GM23338 (cell line): ENCODE data around the gene OBSCN. TPM values are rescaled to one million over a fixed set of nuclear protein-coding genes. Genes with fewer than 3 reads are reported as not detected.

Experiments
- ATAC-seq: fragments of 200-7000 bp; cut with Tn5 transposase; 3 replicates; pipeline ENCODE4 v1.9.1; 2020
- DNase-seq: peaks from one replicate; pipeline ENCODE4 v3.0.0-alpha.2; 2015; ENCODE audit warnings: low spot score
- H2AFZ ChIP-seq: fragments of 200-600 bp; sonication (generic); 2 replicates; pipeline ENCODE4 v1.8.0; 2016; ENCODE audit warnings: antibody characterized with exemption, mild to moderate bottlenecking, moderate library complexity
- H3F3A ChIP-seq: fragments of 200-600 bp; sonication (generic); replicated peaks from 2 replicates; pipeline ENCODE4 v1.8.0; 2017; ENCODE audit warnings: antibody characterized with exemption, mixed run types, low read depth
- H3K27ac ChIP-seq: fragments of 200-600 bp; sonication (generic); 2 replicates; pipeline ENCODE4 v1.6.1; 2016; ENCODE audit warnings: low read depth
- H3K27me3 ChIP-seq: fragments of 200-600 bp; sonication (generic); 2 replicates; pipeline ENCODE4 v1.8.0; 2016; ENCODE audit warnings: mild to moderate bottlenecking, mixed run types, moderate library complexity; ENCODE audit not compliant: insufficient read depth
- H3K36me3 ChIP-seq: fragments of 200-600 bp; sonication (generic); 2 replicates; pipeline ENCODE4 v1.8.0; 2016; ENCODE audit warnings: mild to moderate bottlenecking; ENCODE audit not compliant: insufficient read depth
- H3K4me1 ChIP-seq: fragments of 200-600 bp; sonication (generic); 2 replicates; pipeline ENCODE4 v1.8.0; 2016; ENCODE audit warnings: mild to moderate bottlenecking, moderate library complexity; ENCODE audit not compliant: insufficient read depth
- H3K4me2 ChIP-seq: fragments of 200-600 bp; sonication (generic); 2 replicates; pipeline ENCODE4 v1.7.1; 2017; ENCODE audit warnings: mixed run types
- H3K4me3 ChIP-seq: fragments of 200-600 bp; sonication (generic); 2 replicates; pipeline ENCODE4 v1.6.1; 2016; ENCODE audit warnings: mixed run types
- H3K79me2 ChIP-seq: fragments of 200-600 bp; sonication (generic); replicated peaks from 2 replicates; pipeline ENCODE4 v1.8.0; 2017; ENCODE audit warnings: mild to moderate bottlenecking; ENCODE audit not compliant: insufficient read depth
- H3K9me2 ChIP-seq: fragments of 200-600 bp; sonication (generic); 2 replicates; pipeline ENCODE4 v1.8.0; 2017; ENCODE audit not compliant: insufficient read depth
- H4K20me1 ChIP-seq: fragments of 200-600 bp; sonication (generic); replicated peaks from 2 replicates; pipeline ENCODE4 v1.8.0; 2017; ENCODE audit warnings: mild to moderate bottlenecking; ENCODE audit not compliant: insufficient read depth
- H3K27ac Mint-ChIP-seq: 2 replicates; pipeline ENCODE4 v1.8.0; 2020; ENCODE audit warnings: inconsistent platforms, mild to moderate bottlenecking, moderate library complexity, mixed read lengths
- H3K27me3 Mint-ChIP-seq: 3 replicates; pipeline ENCODE4 v1.8.0; 2022; ENCODE audit warnings: low read depth, mild to moderate bottlenecking, moderate library complexity, mixed read lengths, inconsistent platforms; ENCODE audit not compliant: insufficient read depth, poor library complexity
- H3K36me3 Mint-ChIP-seq: 3 replicates; pipeline ENCODE4 v1.8.0; 2021; ENCODE audit warnings: low read depth, mild to moderate bottlenecking, inconsistent platforms, moderate library complexity, mixed read lengths
- H3K4me1 Mint-ChIP-seq: 3 replicates; pipeline ENCODE4 v1.8.0; 2020; ENCODE audit warnings: mild to moderate bottlenecking, inconsistent platforms, mixed read lengths
- H3K4me3 Mint-ChIP-seq: 3 replicates; pipeline ENCODE4 v1.8.0; 2021; ENCODE audit warnings: moderate library complexity, mild to moderate bottlenecking, inconsistent platforms, mixed read lengths
- H3K9me3 Mint-ChIP-seq: 3 replicates; pipeline ENCODE4 v1.8.0; 2020; ENCODE audit warnings: moderate library complexity, mild to moderate bottlenecking, inconsistent platforms, mixed read lengths
- ETS1 ChIP-seq: IDR thresholded peaks from 2 replicates; pipeline ENCODE4 v1.6.1; 2016; ENCODE audit warnings: antibody characterized with exemption
- EZH2 ChIP-seq: fragments of 200-600 bp; sonication (generic); IDR thresholded peaks from one replicate; pipeline ENCODE4 v1.8.0; 2017; ENCODE audit warnings: antibody characterized with exemption, mild to moderate bottlenecking, low read depth; ENCODE audit not compliant: unreplicated experiment
- polyA plus RNA-seq: library from polyadenylated mRNA; unstranded; fragments of >200 nt; fragmentation: Nextera tagmentation; extraction: Ambion mirVana; gene quantifications from 2 replicates; pipeline ENCODE4 v1.2.1, GENCODE V29; 2016
- total RNA-seq: library from RNA; depleted of rRNA; stranded (reverse); fragments of >200 nt; shearing (Covaris generic); gene quantifications from 2 replicates; pipeline ENCODE4 v1.2.3, GENCODE V29; 2014
- TF ChIP-seq, protein P1 (sequence below), 2 experiments: fragments of 200-600 bp in 1 of 2; sonication (generic) in 1 of 2; conservative IDR thresholded peaks; 2 replicates each; pipeline versions ENCODE4 v1.5.1 to v1.6.1; 2016 to 2017; ENCODE audit warnings: antibody characterized with exemption in 2 of 2, low read depth in 2 of 2, mild to moderate bottlenecking in 2 of 2, moderate library complexity in 1 of 2

Gene OBSCN
- total and polyA plus RNA-seq, 2 experiments from 2014 or later: 8.4 to 38.5 TPM

DNA sequence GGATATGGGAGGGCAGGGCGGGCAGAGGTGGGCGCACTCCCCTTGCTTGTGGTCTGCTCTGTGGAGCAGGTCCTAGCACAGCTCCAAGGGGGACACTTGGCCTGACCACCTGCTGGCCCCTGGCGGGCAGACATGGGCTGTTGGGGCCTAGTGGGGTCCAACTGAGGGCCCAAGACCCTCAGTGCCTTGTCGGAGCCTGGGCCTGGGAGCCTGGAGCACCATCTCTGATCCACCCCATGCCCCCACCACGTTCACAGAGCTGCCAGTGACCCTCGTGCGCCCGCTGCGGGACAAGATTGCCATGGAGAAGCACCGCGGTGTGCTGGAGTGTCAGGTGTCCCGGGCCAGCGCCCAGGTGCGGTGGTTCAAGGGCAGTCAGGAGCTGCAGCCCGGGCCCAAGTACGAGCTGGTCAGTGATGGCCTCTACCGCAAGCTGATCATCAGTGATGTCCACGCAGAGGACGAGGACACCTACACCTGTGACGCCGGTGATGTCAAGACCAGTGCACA lies 70.6 kb downstream of the OBSCN start:
- Histone ChIP-seq H3K4me1 (no peaks in the 10 kb centered on the region), H2AFZ (no peak overlapping the region), H3K79me2 (no peaks in the 10 kb centered on the region), H4K20me1 (no peaks in the 10 kb centered on the region), H3K9me2 (no peaks in the 10 kb centered on the region), H3K27me3 (peaks cover 11% of the 10 kb centered on the region; the same call in 1 of the 2 replicates), H3F3A (0 out of 2 replicates have a peak, but pooled peaks cover 6% of the 10 kb centered on the region), H3K4me3 (no peak overlapping the region), H3K27ac (no peak overlapping the region), H3K4me2 (no peak overlapping the region), H3K36me3 (no peaks in the 10 kb centered on the region)
- no peak for DNase-seq
- no peak overlapping the region for H3K27ac Mint-ChIP-seq
- ATAC-seq: no peak
- H3K9me3 Mint-ChIP-seq: no peaks in the 10 kb centered on the region
- H3K4me3 Mint-ChIP-seq: no peak overlapping the region
- TF ChIP-seq, protein P1, sequence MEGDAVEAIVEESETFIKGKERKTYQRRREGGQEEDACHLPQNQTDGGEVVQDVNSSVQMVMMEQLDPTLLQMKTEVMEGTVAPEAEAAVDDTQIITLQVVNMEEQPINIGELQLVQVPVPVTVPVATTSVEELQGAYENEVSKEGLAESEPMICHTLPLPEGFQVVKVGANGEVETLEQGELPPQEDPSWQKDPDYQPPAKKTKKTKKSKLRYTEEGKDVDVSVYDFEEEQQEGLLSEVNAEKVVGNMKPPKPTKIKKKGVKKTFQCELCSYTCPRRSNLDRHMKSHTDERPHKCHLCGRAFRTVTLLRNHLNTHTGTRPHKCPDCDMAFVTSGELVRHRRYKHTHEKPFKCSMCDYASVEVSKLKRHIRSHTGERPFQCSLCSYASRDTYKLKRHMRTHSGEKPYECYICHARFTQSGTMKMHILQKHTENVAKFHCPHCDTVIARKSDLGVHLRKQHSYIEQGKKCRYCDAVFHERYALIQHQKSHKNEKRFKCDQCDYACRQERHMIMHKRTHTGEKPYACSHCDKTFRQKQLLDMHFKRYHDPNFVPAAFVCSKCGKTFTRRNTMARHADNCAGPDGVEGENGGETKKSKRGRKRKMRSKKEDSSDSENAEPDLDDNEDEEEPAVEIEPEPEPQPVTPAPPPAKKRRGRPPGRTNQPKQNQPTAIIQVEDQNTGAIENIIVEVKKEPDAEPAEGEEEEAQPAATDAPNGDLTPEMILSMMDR (conservative IDR thresholded peaks at IDR 0.05; ENCODE audit: low read depth in 2 of 2): no peak
- no peak for TF ChIP-seq EZH2
- H3K27me3 Mint-ChIP-seq: peaks cover 14% of the 10 kb centered on the region
- H3K4me1 Mint-ChIP-seq: no peaks in the 10 kb centered on the region
- H3K36me3 Mint-ChIP-seq: peaks cover 10% of the 10 kb centered on the region; the same call in 2 of the 3 replicates

DNA sequence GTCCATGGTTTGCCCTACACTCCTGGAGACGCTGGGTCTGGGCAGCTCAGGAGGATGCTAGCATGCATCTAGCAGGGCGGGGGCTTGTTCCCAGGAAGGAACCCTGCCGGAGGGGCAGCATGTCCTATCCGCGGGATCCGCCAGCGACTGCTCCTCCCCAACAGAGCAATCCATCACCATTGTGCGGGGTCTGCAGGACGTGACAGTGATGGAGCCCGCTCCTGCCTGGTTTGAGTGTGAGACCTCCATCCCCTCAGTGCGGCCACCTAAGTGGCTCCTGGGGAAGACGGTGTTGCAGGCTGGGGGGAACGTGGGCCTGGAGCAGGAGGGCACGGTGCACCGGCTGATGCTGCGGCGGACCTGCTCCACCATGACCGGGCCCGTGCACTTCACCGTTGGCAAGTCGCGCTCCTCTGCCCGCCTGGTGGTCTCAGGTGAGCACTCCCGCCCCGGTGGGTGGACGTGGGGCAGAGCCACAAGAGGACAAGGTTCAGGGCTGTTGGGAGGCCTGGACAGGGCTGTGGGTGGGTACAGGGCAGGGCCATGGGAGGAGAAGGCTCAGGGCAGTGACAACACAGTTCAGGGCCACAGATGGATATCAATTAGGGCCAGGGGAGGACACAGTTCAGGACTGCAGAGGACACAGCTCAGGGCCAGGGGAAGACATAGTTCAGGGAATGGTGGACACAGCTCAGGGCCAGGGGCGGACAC lies 71.3 kb downstream of the OBSCN start:
- H3K4me2 ChIP-seq: no peak overlapping the region
- H3K36me3 ChIP-seq: no peaks in the 10 kb centered on the region
- no peaks in the 10 kb centered on the region for H3K4me1 ChIP-seq
- H3K36me3 Mint-ChIP-seq: peaks cover 13% of the 10 kb centered on the region; the same call in 2 of the 3 replicates
- H3K4me1 Mint-ChIP-seq: no peaks in the 10 kb centered on the region
- peaks cover 12% of the 10 kb centered on the region for H3K27me3 Mint-ChIP-seq
- no peak overlapping the region for H3K4me3 Mint-ChIP-seq
- DNase-seq: no peak
- H3K79me2 ChIP-seq: no peaks in the 10 kb centered on the region
- H3K27me3 ChIP-seq: peaks cover 11% of the 10 kb centered on the region; the same call in 1 of the 2 replicates
- H3K27ac ChIP-seq: no peak overlapping the region
- ATAC-seq: no peak
- H3F3A ChIP-seq: 0 out of 2 replicates have a peak, but pooled peaks cover 6% of the 10 kb centered on the region
- no peak overlapping the region for H2AFZ ChIP-seq
- no peak overlapping the region for H3K27ac Mint-ChIP-seq
- no peaks in the 10 kb centered on the region for H3K9me3 Mint-ChIP-seq
- H3K4me3 ChIP-seq: no peak overlapping the region
- H4K20me1 ChIP-seq: no peaks in the 10 kb centered on the region
- TF ChIP-seq, protein P1 (conservative IDR thresholded peaks at IDR 0.05; ENCODE audit: low read depth in 2 of 2): no peak
- no peak for TF ChIP-seq ETS1
- no peaks in the 10 kb centered on the region for H3K9me2 ChIP-seq
